ENCODE results near the gene GEN1. TPM values are rescaled to one million over a fixed set of nuclear protein-coding genes. Genes with fewer than 3 reads are reported as not detected.
A peak's percentile ranks its signal among the peaks of the same experiment; 100 is the strongest.

Gene GEN1
- total and polyA plus RNA-seq, 2 of the 4 experiments (the other 2 are of a cell fraction), result 7.9 to 8.3 TPM

DNA sequence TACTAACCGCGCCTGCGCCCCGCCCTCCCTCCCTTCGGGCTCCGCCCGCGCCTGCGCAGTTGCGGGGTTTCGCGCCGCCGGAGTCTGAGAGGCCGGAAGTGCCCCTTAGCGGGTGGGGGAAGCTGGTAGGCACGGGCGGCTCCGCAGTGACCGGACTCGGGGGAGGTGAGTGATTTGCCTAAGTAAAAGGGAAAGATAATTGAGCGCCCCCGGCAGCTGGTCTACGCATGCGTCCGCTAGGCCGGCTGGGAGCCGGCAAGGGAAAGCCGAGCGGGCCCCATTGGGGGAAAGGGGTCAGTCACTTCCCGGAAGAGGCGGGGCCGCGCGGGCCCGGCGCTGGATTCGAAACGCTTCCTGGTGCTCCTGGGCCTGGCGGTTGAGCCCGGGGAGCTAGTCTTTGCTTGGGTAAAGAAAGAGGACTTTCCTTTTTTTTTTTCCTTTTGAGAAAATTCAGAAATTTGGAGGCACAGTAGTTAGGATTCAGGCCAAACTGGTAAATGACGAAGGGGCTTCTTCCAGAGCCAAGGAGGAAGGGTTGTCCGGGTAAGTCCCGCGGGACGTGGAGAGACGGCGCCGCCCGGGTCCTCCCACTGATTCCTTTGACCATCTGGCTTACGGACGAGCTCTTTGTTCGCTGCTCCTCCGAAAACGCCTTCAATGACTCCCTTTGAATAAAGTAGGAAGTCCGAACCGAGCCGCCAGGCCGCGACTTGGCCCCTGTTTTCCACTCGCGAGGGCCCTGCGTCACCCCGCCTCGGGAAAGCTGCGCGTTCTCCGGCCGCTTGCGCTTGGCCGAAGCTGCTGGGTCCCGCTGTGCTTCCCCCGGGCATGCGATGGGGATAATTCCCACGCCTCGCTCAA, at the start of gene GEN1, which contains the start of gene SMC6 (continued):
- TF ChIP-seq ELK1 (IDR thresholded peaks at IDR 0.05; ENCODE audit: borderline replicate concordance, low read depth, low read length) (no peak), BHLHE40 (IDR thresholded peaks at IDR 0.05; ENCODE audit: low read depth, low read length) (peak; percentile 71)

GRCh38 chr2:17706845-17707244, 47.1 kb upstream of the GEN1 start:
- Histone ChIP-seq H3K9me3 (ENCODE audit: control insufficient read depth, insufficient read depth, low read length) (no peaks in the 10 kb centered on the region), H3K4me3 (ENCODE audit: insufficient read depth, low read depth, low read length) (no peak overlapping the region), H3K27ac (ENCODE audit: insufficient read depth, low read length) (no peak overlapping the region), H3K14ac (replicated peaks; ENCODE audit: low read depth, low read length) (no peak overlapping the region), H4K20me1 (ENCODE audit: insufficient read depth, low read length) (no peaks in the 10 kb centered on the region), H4K5ac (ENCODE audit: low read depth, low read length) (no peak overlapping the region), H4K91ac (ENCODE audit: insufficient read depth, low read depth, low read length) (no peak overlapping the region), H3K79me1 (ENCODE audit: low read depth in 1 of 2, low read length in 2 of 2) (no peaks in the 10 kb centered on the region; a peak in 1 of 4 replicates), H3K4me2 (ENCODE audit: low read depth, low read length) (no peak overlapping the region), H2BK20ac (ENCODE audit: low read depth, low read length) (no peak overlapping the region), H3K23ac (ENCODE audit: low read depth, low read length) (no peak overlapping the region), H3K27me3 (ENCODE audit: control insufficient read depth, insufficient read depth, low read length) (no peaks in the 10 kb centered on the region), H2BK120ac (ENCODE audit: low read depth, low read length) (no peak overlapping the region), H2BK15ac (ENCODE audit: low read depth, low read length) (no peak overlapping the region), H2AK5ac (ENCODE audit: low read depth, low read length) (no peak overlapping the region), H2AFZ (replicated peaks; ENCODE audit: low read length, poor library complexity) (no peak overlapping the region), H3K9me1 (ENCODE audit: insufficient read depth, low read length) (peaks cover 3% of the 10 kb centered on the region; the same call in 1 of the 2 replicates), H2BK5ac (ENCODE audit: low read depth, low read length, poor library complexity, severe bottlenecking) (no peak overlapping the region), H3K36me3 (ENCODE audit: control insufficient read depth, insufficient read depth, low read length) (peaks cover 16% of the 10 kb centered on the region), H3K4ac (ENCODE audit: low read depth, low read length) (no peak overlapping the region), H3K56ac (ENCODE audit: extremely low read depth, insufficient read depth, low read length) (no peak overlapping the region), H4K8ac (ENCODE audit: low read depth in 2 of 2, low read length in 2 of 2) (no peak overlapping the region), H3K4me1 (ENCODE audit: control insufficient read depth, insufficient read depth, low read length) (no peaks in the 10 kb centered on the region), H3K18ac (ENCODE audit: low read depth, low read length) (no peak overlapping the region), H3K9ac (ENCODE audit: low read depth, low read length) (no peak overlapping the region), H2AK9ac (replicated peaks; ENCODE audit: low read depth, low read length, poor library complexity) (no peak overlapping the region)
- dilution Hi-C loops (cut with HindIII; ENCODE audit: low sequenced_read_pairs, unreplicated experiment) (no loop called here), intact Hi-C loops (cut with micrococcal nuclease) (no loop called here), in situ Hi-C loops (cut with MboI; ENCODE audit: low sequenced_read_pairs) (no loop called here)
- ATAC-seq (ENCODE audit: low read depth) (no peak), DNase-seq (no peak)
- ChIA-PET CTCF (interaction anchor here (1.0 to 1.3 kb wide), 2 partner anchors 14 to 18 kb away, joined by 3 read pairs; no protein-coding TSS in a partner anchor), POLR2A (ENCODE audit: unreplicated experiment) (no interaction called here)
- TF ChIP-seq MXI1 (IDR thresholded peaks at IDR 0.05; ENCODE audit: borderline replicate concordance, low read depth, low read length) (no peak), CEBPB (IDR thresholded peaks at IDR 0.05; ENCODE audit: low read depth, low read length) (0 out of 2 replicates have a peak, but pooled peaks have one; percentile 24)
- no TSS peak for BruUV-seq (replicated peaks)
- no CpG with 5 or more reads among the region's 4 CpGs for WGBS, 2 experiments (ENCODE audit: extremely low coverage in 2 of 2, insufficient read length in 1 of 2)
